GM19455 (cell line): ENCODE results near the gene PEX10.
"Not testable (repeated sequence)": the region's sequence is repeated elsewhere in the genome, so short reads cannot be mapped to it uniquely, and the experiment has no call there.

ENCODE experiments used
- ATAC-seq: cut with Tn5 transposase; IDR thresholded peaks from one replicate; pipeline ENCODE4 v1.9.1; 2021; ENCODE audit not compliant: unreplicated experiment

Gene PEX10

GRCh38 chr1:2443277-2444137 is 31.1 kb upstream of the PEX10 start:
- ATAC-seq: no peak

- ATAC-seq: no peak
Measured at GRCh38 chr1:2442661-2443060, 30.3 kb upstream of the PEX10 start.

GRCh38 chr1:2441746-2442145 is 29.4 kb upstream of the PEX10 start:
- ATAC-seq: no peak

- ATAC-seq: not testable (repeated sequence)
Measured at GRCh38 chr1:2440346-2440745, 28.0 kb upstream of the PEX10 start.

GRCh38 chr1:2439369-2439768 is 27.0 kb upstream of the PEX10 start:
- no peak for ATAC-seq

- no peak for ATAC-seq
Measured at GRCh38 chr1:2438641-2439040, 26.3 kb upstream of the PEX10 start.

GRCh38 chr1:2438038-2438437 is 25.7 kb upstream of the PEX10 start:
- ATAC-seq: no peak

- no peak for ATAC-seq
Measured at GRCh38 chr1:2437617-2438016, 25.3 kb upstream of the PEX10 start.

- no peak for ATAC-seq
Measured at GRCh38 chr1:2436876-2437275, 24.5 kb upstream of the PEX10 start.

- no peak for ATAC-seq
Measured at GRCh38 chr1:2435746-2436355, 23.5 kb upstream of the PEX10 start.

GRCh38 chr1:2435091-2435490 is 22.7 kb upstream of the PEX10 start:
- no peak for ATAC-seq

GRCh38 chr1:2433936-2434655 is 21.7 kb upstream of the PEX10 start:
- ATAC-seq: no peak

- ATAC-seq: no peak
Measured at GRCh38 chr1:2433196-2433595, 20.8 kb upstream of the PEX10 start.

GRCh38 chr1:2432441-2432844 is 20.1 kb upstream of the PEX10 start:
- no peak for ATAC-seq

GRCh38 chr1:2431518-2431917 is 19.2 kb upstream of the PEX10 start:
- ATAC-seq: no peak

- ATAC-seq: no peak
Measured at GRCh38 chr1:2431103-2431502, 18.7 kb upstream of the PEX10 start.

- no peak for ATAC-seq
Measured at GRCh38 chr1:2430592-2430973, 18.2 kb upstream of the PEX10 start.

- ATAC-seq: no peak
Measured at GRCh38 chr1:2429780-2430591, 17.6 kb upstream of the PEX10 start.

GRCh38 chr1:2428490-2428889 is 16.1 kb upstream of the PEX10 start:
- ATAC-seq: no peak

- ATAC-seq: no peak
Measured at GRCh38 chr1:2427976-2428375, 15.6 kb upstream of the PEX10 start.

GRCh38 chr1:2427051-2427450 is 14.7 kb upstream of the PEX10 start:
- no peak for ATAC-seq
